GM12865 (cell line): Measurements from ENCODE around the gene TPRN.

Experiments
- DNase-seq: peaks from one replicate; pipeline ENCODE4 v3.0.0; 2010; ENCODE audit warnings: low read depth
- H3K4me3 ChIP-seq: 2 replicates; pipeline ENCODE4 v1.5.1; 2011; ENCODE audit warnings: mild to moderate bottlenecking, low read depth, low read length, control low read depth
- CTCF ChIP-seq: IDR thresholded peaks from 2 replicates; pipeline ENCODE4 v1.5.1; 2011; ENCODE audit warnings: low read length, control low read depth, low read depth, inconsistent platforms; ENCODE audit not compliant: insufficient read depth; ENCODE audit errors: missing control alignments

TPRN gene

GRCh38 chr9:137184881-137185660, 15.5 kb downstream of the TPRN start:
- DNase-seq = no peak
- no peak overlapping the region for H3K4me3 ChIP-seq
- no peak for TF ChIP-seq CTCF

- TF ChIP-seq CTCF = no peak
- no peak overlapping the region for H3K4me3 ChIP-seq
- DNase-seq = no peak
Observed at GRCh38 chr9:137183980-137184595, 16.5 kb downstream of the TPRN start.

- no peak for DNase-seq
- TF ChIP-seq CTCF = no peak
Observed at GRCh38 chr9:137182836-137183235, 17.7 kb downstream of the TPRN start.

GRCh38 chr9:137181680-137182079, 18.9 kb downstream of the TPRN start:
- TF ChIP-seq CTCF = no peak
- H3K4me3 ChIP-seq = no peak overlapping the region

More at GRCh38 chr9:137182836-137183235, 17.7 kb downstream of the TPRN start:
- H3K4me3 ChIP-seq = no peak overlapping the region

GRCh38 chr9:137180491-137180890, 20.1 kb downstream of the TPRN start:
- no peak overlapping the region for H3K4me3 ChIP-seq
- no peak for TF ChIP-seq CTCF
- DNase-seq = no peak

More at GRCh38 chr9:137181680-137182079, 18.9 kb downstream of the TPRN start:
- no peak for DNase-seq

GRCh38 chr9:137179761-137180160, 20.8 kb downstream of the TPRN start:
- no peak overlapping the region for H3K4me3 ChIP-seq
- no peak for TF ChIP-seq CTCF
- no peak for DNase-seq
